Panc1 (cell line): ENCODE data around the gene PIP5K1C. TPM values are rescaled to one million over a fixed set of nuclear protein-coding genes. Genes with fewer than 3 reads are reported as not detected.

Source experiments
- ATAC-seq: fragments of 200-7000 bp; cut with Tn5 transposase; 2 replicates; pipeline ENCODE4 v1.9.1; 2020; ENCODE audit warnings: mild to moderate bottlenecking, moderate library complexity
- BruUV-seq: library from RNA; stranded (reverse); fragments of 400-500 nt; replicated peaks from 2 replicates; lab custom pipeline; 2021; lab: Mats Ljungman, UMichigan
- CTCF ChIA-PET: fragments of 300-600 bp; sonication (Branson Sonifier 250); formaldehyde crosslinking; loops from one replicate; lab custom pipeline; 2022; ENCODE audit warnings: antibody characterized with exemption; lab: Charles Lee
- POLR2A ChIA-PET: fragments of 300-600 bp; sonication (Branson Sonifier 250); formaldehyde crosslinking; loops from one replicate; lab custom pipeline; 2022; ENCODE audit warnings: antibody characterized with exemption; lab: Charles Lee
- DNase-seq: peaks from one replicate; pipeline ENCODE4 v3.0.0-alpha.2; 2010; ENCODE audit warnings: low read depth, low spot score
- H3K27ac ChIP-seq: 2 replicates; pipeline ENCODE4 v1.5.1; 2011; ENCODE audit warnings: mild to moderate bottlenecking, low read length, inconsistent platforms
- H3K27me3 ChIP-seq: fragments of 200-500 bp; sonication (Bioruptor generic); 2 replicates; pipeline ENCODE4 v1.6.0; 2014; ENCODE audit warnings: low read length, inconsistent platforms; ENCODE audit not compliant: control insufficient read depth, insufficient read depth
- H3K36me3 ChIP-seq: fragments of 200-500 bp; sonication (Bioruptor generic); 2 replicates; pipeline ENCODE4 v1.5.1; 2014; ENCODE audit warnings: inconsistent platforms, mild to moderate bottlenecking, low read length, moderate library complexity; ENCODE audit not compliant: control insufficient read depth, insufficient read depth
- H3K4me1 ChIP-seq: 2 replicates; pipeline ENCODE4 v1.5.1; 2011; ENCODE audit warnings: inconsistent platforms, mild to moderate bottlenecking, low read length, moderate library complexity; ENCODE audit not compliant: control insufficient read depth, insufficient read depth
- H3K4me3 ChIP-seq, 2 experiments: 2 replicates each; pipeline ENCODE4 v1.5.1; 2011 to 2012; ENCODE audit warnings: low read depth in 2 of 2, low read length in 2 of 2, mild to moderate bottlenecking in 2 of 2, inconsistent platforms in 1 of 2, moderate library complexity in 1 of 2
- H3K9me3 ChIP-seq: fragments of 200-500 bp; sonication (Bioruptor generic); 2 replicates; pipeline ENCODE4 v1.5.1; 2014; ENCODE audit warnings: low read depth, mild to moderate bottlenecking, inconsistent platforms, low read length, moderate library complexity; ENCODE audit not compliant: control insufficient read depth, insufficient read depth
- POLR2AphosphoS5 ChIP-seq: IDR thresholded peaks from 2 replicates; pipeline ENCODE4 v1.6.1; 2012; ENCODE audit warnings: mild to moderate bottlenecking, low read depth, low read length, moderate library complexity
- SIN3A ChIP-seq: IDR thresholded peaks from 2 replicates; pipeline ENCODE4 v1.6.1; 2012; ENCODE audit warnings: low read depth, mild to moderate bottlenecking, low read length, moderate library complexity, borderline replicate concordance; ENCODE audit not compliant: insufficient read depth
- TCF7L2 ChIP-seq: IDR thresholded peaks from 2 replicates; pipeline ENCODE4 v1.6.1; 2011; ENCODE audit warnings: mild to moderate bottlenecking, low read depth, low read length, inconsistent platforms
- in situ Hi-C: cut with HindIII; loops from 2 replicates; pipeline ENCODE4 v1.10.0; 2016; ENCODE audit warnings: low sequenced_read_pairs, low pct_unique_long_range_greater_than_20kb
- intact Hi-C: fragments of 100-400 bp; cut with micrococcal nuclease; formaldehyde crosslinking; loops from one replicate; pipeline ENCODE4 v1.10.0; 2022; ENCODE audit not compliant: unreplicated experiment
- total RNA-seq: library from RNA; stranded (reverse); gene quantifications from one replicate; pipeline ENCODE4 v1.2.1, GENCODE V29; 2021; ENCODE audit not compliant: unreplicated experiment
- TF ChIP-seq, protein P1 (sequence below), 2 experiments: IDR thresholded peaks; 2 replicates each; pipeline ENCODE4 v1.6.1; 2011 to 2012; ENCODE audit warnings: low read depth in 2 of 2, control low read depth in 1 of 2, low read length in 1 of 2, mild to moderate bottlenecking in 1 of 2, moderate library complexity in 1 of 2; ENCODE audit not compliant: insufficient read depth in 1 of 2
- TF ChIP-seq, protein P2 (sequence below): fragments of 450-650 bp; IDR thresholded peaks from 2 replicates; pipeline ENCODE4 v1.5.1; 2017; ENCODE audit warnings: mild to moderate bottlenecking

The PIP5K1C gene
- total RNA-seq, 1 experiment from 2014 or later = 30.6 TPM

DNA sequence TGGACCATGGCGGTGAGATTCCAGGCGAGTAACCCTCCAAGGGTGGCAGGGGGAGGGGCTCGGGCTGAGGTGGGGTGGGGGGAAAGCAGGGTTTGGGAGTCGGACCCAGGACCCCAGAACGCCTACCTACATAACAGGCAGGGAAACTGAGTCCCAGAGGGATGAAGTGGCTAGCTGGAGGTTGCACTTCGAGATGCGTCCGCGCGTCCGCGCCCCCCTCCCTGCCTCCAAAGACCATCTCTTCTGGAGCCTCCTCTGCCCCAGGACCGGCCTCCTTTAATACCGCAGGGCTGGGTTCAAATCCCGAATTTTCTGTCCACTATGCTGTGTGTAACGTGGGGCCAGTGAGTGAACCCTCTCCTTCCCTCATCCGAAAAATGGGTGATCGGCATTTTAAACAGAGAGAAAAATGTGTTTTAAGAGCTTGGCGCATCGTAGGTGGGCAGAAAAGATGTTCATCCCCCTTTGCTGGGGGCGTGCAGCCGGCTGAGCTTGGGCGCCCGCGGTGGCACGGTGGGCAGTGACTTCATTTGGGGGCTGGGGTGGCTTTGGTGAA lies 21.7 kb upstream of the PIP5K1C start:
- Histone ChIP-seq H3K4me1 (peaks cover 8% of the 10 kb centered on the region), H3K27me3 (no peaks in the 10 kb centered on the region), H3K36me3 (no peaks in the 10 kb centered on the region), H3K4me3 (peak overlapping the region; percentile 30 to 40), H3K9me3 (no peaks in the 10 kb centered on the region), H3K27ac (no peak overlapping the region)
- in situ Hi-C loops (no loop called here), intact Hi-C loops (no loop called here)
- no TSS peak for BruUV-seq
- ATAC-seq (no peak), DNase-seq (no peak)
- CTCF ChIA-PET = interaction anchor here (0.5 to 0.6 kb wide), 2 partner anchors 24 to 165 kb away, joined by 3 read pairs; no protein-coding TSS in a partner anchor
- POLR2A ChIA-PET = interaction anchor here (0.6 kb wide), 1 partner anchor 259 kb away, joined by 7 read pairs; no protein-coding TSS in a partner anchor
- TF ChIP-seq, protein P1, sequence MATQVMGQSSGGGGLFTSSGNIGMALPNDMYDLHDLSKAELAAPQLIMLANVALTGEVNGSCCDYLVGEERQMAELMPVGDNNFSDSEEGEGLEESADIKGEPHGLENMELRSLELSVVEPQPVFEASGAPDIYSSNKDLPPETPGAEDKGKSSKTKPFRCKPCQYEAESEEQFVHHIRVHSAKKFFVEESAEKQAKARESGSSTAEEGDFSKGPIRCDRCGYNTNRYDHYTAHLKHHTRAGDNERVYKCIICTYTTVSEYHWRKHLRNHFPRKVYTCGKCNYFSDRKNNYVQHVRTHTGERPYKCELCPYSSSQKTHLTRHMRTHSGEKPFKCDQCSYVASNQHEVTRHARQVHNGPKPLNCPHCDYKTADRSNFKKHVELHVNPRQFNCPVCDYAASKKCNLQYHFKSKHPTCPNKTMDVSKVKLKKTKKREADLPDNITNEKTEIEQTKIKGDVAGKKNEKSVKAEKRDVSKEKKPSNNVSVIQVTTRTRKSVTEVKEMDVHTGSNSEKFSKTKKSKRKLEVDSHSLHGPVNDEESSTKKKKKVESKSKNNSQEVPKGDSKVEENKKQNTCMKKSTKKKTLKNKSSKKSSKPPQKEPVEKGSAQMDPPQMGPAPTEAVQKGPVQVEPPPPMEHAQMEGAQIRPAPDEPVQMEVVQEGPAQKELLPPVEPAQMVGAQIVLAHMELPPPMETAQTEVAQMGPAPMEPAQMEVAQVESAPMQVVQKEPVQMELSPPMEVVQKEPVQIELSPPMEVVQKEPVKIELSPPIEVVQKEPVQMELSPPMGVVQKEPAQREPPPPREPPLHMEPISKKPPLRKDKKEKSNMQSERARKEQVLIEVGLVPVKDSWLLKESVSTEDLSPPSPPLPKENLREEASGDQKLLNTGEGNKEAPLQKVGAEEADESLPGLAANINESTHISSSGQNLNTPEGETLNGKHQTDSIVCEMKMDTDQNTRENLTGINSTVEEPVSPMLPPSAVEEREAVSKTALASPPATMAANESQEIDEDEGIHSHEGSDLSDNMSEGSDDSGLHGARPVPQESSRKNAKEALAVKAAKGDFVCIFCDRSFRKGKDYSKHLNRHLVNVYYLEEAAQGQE (IDR thresholded peaks at IDR 0.05; ENCODE audit: insufficient read depth in 1 of 2, low read depth in 2 of 2, low read length in 1 of 2) = no peak
- TF ChIP-seq TCF7L2 (no peak), POLR2AphosphoS5 (no peak)
- TF ChIP-seq, protein P2, sequence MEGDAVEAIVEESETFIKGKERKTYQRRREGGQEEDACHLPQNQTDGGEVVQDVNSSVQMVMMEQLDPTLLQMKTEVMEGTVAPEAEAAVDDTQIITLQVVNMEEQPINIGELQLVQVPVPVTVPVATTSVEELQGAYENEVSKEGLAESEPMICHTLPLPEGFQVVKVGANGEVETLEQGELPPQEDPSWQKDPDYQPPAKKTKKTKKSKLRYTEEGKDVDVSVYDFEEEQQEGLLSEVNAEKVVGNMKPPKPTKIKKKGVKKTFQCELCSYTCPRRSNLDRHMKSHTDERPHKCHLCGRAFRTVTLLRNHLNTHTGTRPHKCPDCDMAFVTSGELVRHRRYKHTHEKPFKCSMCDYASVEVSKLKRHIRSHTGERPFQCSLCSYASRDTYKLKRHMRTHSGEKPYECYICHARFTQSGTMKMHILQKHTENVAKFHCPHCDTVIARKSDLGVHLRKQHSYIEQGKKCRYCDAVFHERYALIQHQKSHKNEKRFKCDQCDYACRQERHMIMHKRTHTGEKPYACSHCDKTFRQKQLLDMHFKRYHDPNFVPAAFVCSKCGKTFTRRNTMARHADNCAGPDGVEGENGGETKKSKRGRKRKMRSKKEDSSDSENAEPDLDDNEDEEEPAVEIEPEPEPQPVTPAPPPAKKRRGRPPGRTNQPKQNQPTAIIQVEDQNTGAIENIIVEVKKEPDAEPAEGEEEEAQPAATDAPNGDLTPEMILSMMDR = no peak

DNA sequence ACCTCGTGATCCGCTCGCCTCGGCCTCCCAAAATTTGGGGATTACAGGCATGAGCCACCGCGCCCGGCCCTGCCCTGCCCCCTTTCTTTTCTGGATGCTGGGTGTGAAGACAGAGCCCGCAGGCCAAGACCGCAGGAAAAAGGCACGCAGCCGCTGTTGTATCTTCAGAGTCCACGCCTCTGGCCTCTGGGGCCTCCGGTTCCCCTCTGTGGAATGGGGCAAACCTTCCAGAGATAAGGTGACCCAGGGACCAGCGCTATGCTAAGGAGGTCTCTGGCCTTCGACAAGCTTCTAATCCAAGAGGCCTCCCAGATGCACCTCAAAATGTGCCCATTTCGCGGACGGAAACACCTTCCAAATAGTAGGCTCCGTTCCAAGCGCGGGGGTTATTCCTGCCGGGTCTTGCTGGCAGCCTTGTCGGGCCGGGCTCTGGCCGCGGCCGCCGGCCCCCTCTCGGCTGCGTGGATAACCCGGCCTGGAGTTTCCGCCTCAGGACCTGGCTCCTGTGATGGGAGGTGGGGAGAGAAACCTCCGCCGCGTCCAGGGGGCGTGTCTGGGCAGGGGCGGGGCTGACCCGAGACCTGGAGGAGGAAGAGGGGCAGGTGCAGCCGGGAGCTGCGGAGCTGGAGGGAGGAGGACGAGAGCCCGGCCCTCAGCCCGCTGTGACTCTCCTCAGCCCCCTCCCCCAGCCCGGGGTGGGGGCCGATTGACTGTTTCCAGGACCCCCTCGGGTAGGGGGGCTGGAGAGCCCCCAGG lies 21.0 kb upstream of the PIP5K1C start:
- intact Hi-C loops = no loop called here
- peak overlapping the region; percentile 30 to 40 for H3K4me3 ChIP-seq
- peaks cover 8% of the 10 kb centered on the region for H3K4me1 ChIP-seq
- no TSS peak for BruUV-seq
- ChIA-PET POLR2A (no interaction called here), CTCF (interaction anchor here (0.5 to 0.6 kb wide), 2 partner anchors 152 to 165 kb away, joined by 3 to 12 read pairs; no protein-coding TSS in a partner anchor)
- no peak overlapping the region for H3K27ac ChIP-seq
- no peaks in the 10 kb centered on the region for H3K36me3 ChIP-seq
- DNase-seq (no peak), ATAC-seq (peak; percentile 85)
- H3K27me3 ChIP-seq = no peaks in the 10 kb centered on the region
- in situ Hi-C loops = no loop called here
- H3K9me3 ChIP-seq = no peaks in the 10 kb centered on the region
- no peak for TF ChIP-seq POLR2AphosphoS5
- TF ChIP-seq, protein P1 (IDR thresholded peaks at IDR 0.05; ENCODE audit: insufficient read depth in 1 of 2, low read depth in 2 of 2, low read length in 1 of 2) = no peak
- TF ChIP-seq, protein P2 = no peak
- TF ChIP-seq TCF7L2 = no peak
- no peak for TF ChIP-seq SIN3A
